Subcutaneous adipose tissue (tissue), 4 donors: ENCODE measurements around the gene GPN2. TPM values are rescaled to one million over a fixed set of nuclear protein-coding genes. Genes with fewer than 3 reads are reported as not detected.

Source experiments
- CTCF ChIP-seq: fragments of 450-650 bp; IDR thresholded peaks from one replicate; pipeline ENCODE4 v1.5.1; 2016; ENCODE audit warnings: low read depth, mild to moderate bottlenecking, control low read depth, antibody characterized with exemption, moderate library complexity
- total RNA-seq, 4 donors: library from RNA; depleted of rRNA; stranded (reverse); fragments of >200 nt; gene quantifications; one replicate each; pipeline ENCODE4 v1.1.0, GENCODE V29; 2016

GPN2 gene
- total RNA-seq, 4 donors from 2014 or later: 8.5 to 12.2 (median 9.9) TPM

- TF ChIP-seq CTCF: no peak
These were observed 31.0 kb downstream of the GPN2 start for GRCh38 chr1:26858891-26859640.

- no peak for TF ChIP-seq CTCF
These were observed 31.9 kb downstream of the GPN2 start for GRCh38 chr1:26858160-26858559.

GRCh38 chr1:26857473-26858060 is 32.5 kb downstream of the GPN2 start:
- no peak for TF ChIP-seq CTCF

GRCh38 chr1:26856604-26857469 is 33.2 kb downstream of the GPN2 start:
- TF ChIP-seq CTCF: no peak

- no peak for TF ChIP-seq CTCF
These were observed 33.9 kb downstream of the GPN2 start for GRCh38 chr1:26856181-26856580.

GRCh38 chr1:26855636-26856035 is 34.4 kb downstream of the GPN2 start:
- no peak for TF ChIP-seq CTCF

GRCh38 chr1:26854906-26855305 is 35.2 kb downstream of the GPN2 start:
- TF ChIP-seq CTCF: no peak
